ENCODE results near the gene YBX2.

DNA sequence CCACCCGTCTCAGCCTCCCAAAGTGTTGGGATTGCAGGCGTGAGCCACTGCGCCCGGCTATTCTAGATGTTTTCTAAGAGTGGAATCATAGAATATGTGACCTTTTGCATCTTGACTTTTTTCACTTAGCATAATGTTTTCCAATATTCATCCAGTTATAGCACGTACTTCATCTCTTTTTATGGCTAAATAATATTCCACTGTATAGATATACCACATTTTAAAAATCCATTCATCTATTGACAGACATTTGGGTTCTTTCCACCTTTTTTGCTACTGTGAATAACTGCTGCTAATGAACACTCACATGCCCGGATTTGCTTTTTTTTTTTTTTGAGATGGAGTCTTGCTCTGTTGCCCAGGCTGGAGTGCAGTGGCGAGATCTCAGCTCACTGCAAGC is 9.7 kb upstream of the YBX2 start:
- TF ChIP-seq POLR2A (IDR thresholded peaks at IDR 0.05; ENCODE audit: low read length) (no peak), GATA1 (IDR thresholded peaks at IDR 0.05; ENCODE audit: low read depth, low read length) (no peak)
